Activated naive CD4-positive, alpha-beta T cell treated with anti-CD3 and anti-CD28 coated beads for 36 hours (primary cell): ENCODE measurements around the gene ADGRG7. TPM values are rescaled to one million over a fixed set of nuclear protein-coding genes. Genes with fewer than 3 reads are reported as not detected.

Experiments used
- CTCF ChIA-PET: fragments of 350-600 bp; sonication (Branson Sonifier 250); formaldehyde crosslinking; loops from one replicate; lab custom pipeline; 2021; ENCODE audit warnings: antibody characterized with exemption; lab: Charles Lee
- DNase-seq: peaks from one replicate; pipeline ENCODE4 v3.0.0-alpha.2; 2020
- H3K27ac Mint-ChIP-seq: one replicate; pipeline ENCODE4 v1.8.0; 2021; ENCODE audit warnings: mild to moderate bottlenecking, mixed read lengths
- H3K27me3 Mint-ChIP-seq: one replicate; pipeline ENCODE4 v1.8.0; 2021; ENCODE audit warnings: low read depth, mixed read lengths
- H3K36me3 Mint-ChIP-seq: one replicate; pipeline ENCODE4 v1.8.0; 2021; ENCODE audit warnings: low read depth, mixed read lengths
- H3K4me1 Mint-ChIP-seq: one replicate; pipeline ENCODE4 v1.8.0; 2021; ENCODE audit warnings: low read depth, mixed read lengths
- H3K4me3 Mint-ChIP-seq: one replicate; pipeline ENCODE4 v1.8.0; 2021; ENCODE audit warnings: mild to moderate bottlenecking, moderate library complexity, mixed read lengths
- H3K9me3 Mint-ChIP-seq: one replicate; pipeline ENCODE4 v1.8.0; 2021; ENCODE audit warnings: mixed read lengths
- intact Hi-C: fragments of 100-400 bp; cut with micrococcal nuclease; formaldehyde crosslinking; loops from one replicate; pipeline ENCODE4 v1.15.1; 2023
- total RNA-seq, 2 experiments: library from RNA; stranded (reverse); gene quantifications; one replicate each; pipeline ENCODE4 v1.2.3, GENCODE V29; 2021

The ADGRG7 gene
- total RNA-seq, 2 experiments from 2014 or later, result not detected

GRCh38 chr3:100740207-100740606, 130.8 kb downstream of the ADGRG7 start:
- DNase-seq, result no peak
- Mint-ChIP-seq H3K9me3 (no peaks in the 10 kb centered on the region), H3K27ac (no peak overlapping the region), H3K36me3 (peaks cover 15% of the 10 kb centered on the region), H3K27me3 (no peaks in the 10 kb centered on the region), H3K4me1 (no peaks in the 10 kb centered on the region), H3K4me3 (no peak overlapping the region)
- intact Hi-C loops, result no loop called here
- CTCF ChIA-PET, result interaction anchor here (0.8 to 1.6 kb wide), 2 partner anchors 27 to 277 kb away, joined by 4 to 5 read pairs; no protein-coding TSS in a partner anchor

- Mint-ChIP-seq H3K4me3 (no peak overlapping the region), H3K27me3 (no peaks in the 10 kb centered on the region), H3K9me3 (no peaks in the 10 kb centered on the region), H3K4me1 (no peaks in the 10 kb centered on the region), H3K27ac (no peak overlapping the region), H3K36me3 (peaks cover 25% of the 10 kb centered on the region)
- intact Hi-C loops, result no loop called here
- CTCF ChIA-PET, result interaction anchor here (0.9 kb wide), 1 partner anchor 134 kb away, joined by 8 read pairs; no protein-coding TSS in a partner anchor
- DNase-seq, result no peak
These were observed 134.1 kb downstream of the ADGRG7 start for GRCh38 chr3:100743535-100743934.

GRCh38 chr3:100744671-100745070, 135.3 kb downstream of the ADGRG7 start:
- no peak for DNase-seq
- CTCF ChIA-PET, result no interaction called here
- no peak overlapping the region for H3K27ac Mint-ChIP-seq
- intact Hi-C loops, result no loop called here
- no peaks in the 10 kb centered on the region for H3K9me3 Mint-ChIP-seq
- H3K27me3 Mint-ChIP-seq, result no peaks in the 10 kb centered on the region
- no peaks in the 10 kb centered on the region for H3K4me1 Mint-ChIP-seq
- no peak overlapping the region for H3K4me3 Mint-ChIP-seq
- H3K36me3 Mint-ChIP-seq, result peaks cover 26% of the 10 kb centered on the region

Other genes starting within 250 kb of the ADGRG7 start
- 10 to 100 TPM; 48.5 to 48.6 TPM for gene TOMM70, start 208.5 kb upstream of the ADGRG7 start, total RNA-seq
- gene LNP1, start 208.1 kb upstream of the ADGRG7 start, total RNA-seq, result 1 to 10 TPM; 2.2 to 2.4 TPM
- gene TMEM45A, start 117.0 kb upstream of the ADGRG7 start, total RNA-seq, result under 1 TPM; 0.21 to 0.22 TPM
- gene TFG, start 99.9 kb downstream of the ADGRG7 start, total RNA-seq, result 10 to 100 TPM; 45.6 to 46.0 TPM